NCI-H526 treated with DMSO at 0.1 percent for 48 hours (cell line): ENCODE results near the gene PALM3.
A peak's percentile ranks its signal among the peaks of the same experiment; 100 is the strongest.

Experiments used
- DNase-seq: peaks from one replicate; lab custom pipeline; 2025; lab: John Stamatoyannopoulos, UW

PALM3 gene

GRCh38 chr19:14061751-14062557 is at the start of gene PALM3:
Gene PALM3, minus strand, starts transcription at chr19:14062076. Its CDS starts 96 bp downstream, at chr19:14061980.
- DNase-seq = no peak

GRCh38 chr19:14111486-14111885 is 49.6 kb upstream of the PALM3 start:
- no peak for DNase-seq

GRCh38 chr19:14110650-14111049 is 48.8 kb upstream of the PALM3 start:
- DNase-seq = no peak

- no peak for DNase-seq
Measured at GRCh38 chr19:14107581-14108461, 45.9 kb upstream of the PALM3 start.

GRCh38 chr19:14106840-14107239 is 45.0 kb upstream of the PALM3 start:
- DNase-seq = no peak

GRCh38 chr19:14105680-14106079 is 43.8 kb upstream of the PALM3 start:
- DNase-seq = no peak

- no peak for DNase-seq
Measured at GRCh38 chr19:14103310-14103709, 41.4 kb upstream of the PALM3 start.

GRCh38 chr19:14102756-14103155 is 40.9 kb upstream of the PALM3 start:
- DNase-seq = no peak

GRCh38 chr19:14102102-14102696 is 40.3 kb upstream of the PALM3 start:
- DNase-seq = no peak

- no peak for DNase-seq
Measured at GRCh38 chr19:14101003-14101545, 39.2 kb upstream of the PALM3 start.

- DNase-seq = no peak
Measured at GRCh38 chr19:14097532-14098151, 35.8 kb upstream of the PALM3 start.

- DNase-seq = no peak
Measured at GRCh38 chr19:14096272-14096992, 34.6 kb upstream of the PALM3 start.

- no peak for DNase-seq
Measured at GRCh38 chr19:14094854-14095253, 33.0 kb upstream of the PALM3 start.

- no peak for DNase-seq
Measured at GRCh38 chr19:14093117-14093823, 31.4 kb upstream of the PALM3 start.

- DNase-seq = no peak
Measured at GRCh38 chr19:14091813-14092462, 30.1 kb upstream of the PALM3 start.

- DNase-seq = no peak
Measured at GRCh38 chr19:14091081-14091812, 29.4 kb upstream of the PALM3 start.

- peak; percentile 14 for DNase-seq
Measured at GRCh38 chr19:14090509-14091080, 28.7 kb upstream of the PALM3 start, which contains the start of gene SAMD1. Gene SAMD1, minus strand, starts transcription at chr19:14090751.

- DNase-seq = no peak
Measured at GRCh38 chr19:14089662-14090508, 28.0 kb upstream of the PALM3 start.
